Activated CD4-positive, alpha-beta T cell treated with anti-CD3 and anti-CD28 coated beads, Interleukin-2, amount 50 U/mL, for 16 hours (primary cell): ENCODE results near the gene MET.
A peak's percentile ranks its signal among the peaks of the same experiment; 100 is the strongest.
"Not testable (repeated sequence)": the region's sequence is repeated elsewhere in the genome, so short reads cannot be mapped to it uniquely, and the experiment has no call there.

ENCODE experiments used
- DNase-seq: peaks from one replicate; pipeline ENCODE4 v3.0.0-alpha.2; 2020

The MET gene

DNA sequence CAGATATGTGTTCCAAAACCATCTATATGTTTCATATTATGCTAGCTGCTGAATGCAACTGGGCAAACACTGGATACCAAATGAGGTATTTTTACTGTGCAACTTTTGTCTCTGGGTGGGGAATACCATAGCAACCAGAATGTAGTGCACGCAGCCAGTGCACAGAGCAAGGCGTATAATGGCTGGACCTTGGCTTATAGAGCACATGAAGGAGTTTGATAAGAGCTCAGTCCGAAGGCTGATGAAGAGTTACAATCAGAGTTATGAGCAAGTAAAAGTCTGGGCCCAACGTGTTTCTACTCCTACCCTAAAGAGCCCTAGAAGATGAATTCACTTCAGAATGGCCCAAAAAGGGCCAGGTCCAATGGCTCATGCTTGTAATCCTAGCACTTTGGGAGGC, 82.2 kb downstream of the MET start:
- no peak for DNase-seq

DNA sequence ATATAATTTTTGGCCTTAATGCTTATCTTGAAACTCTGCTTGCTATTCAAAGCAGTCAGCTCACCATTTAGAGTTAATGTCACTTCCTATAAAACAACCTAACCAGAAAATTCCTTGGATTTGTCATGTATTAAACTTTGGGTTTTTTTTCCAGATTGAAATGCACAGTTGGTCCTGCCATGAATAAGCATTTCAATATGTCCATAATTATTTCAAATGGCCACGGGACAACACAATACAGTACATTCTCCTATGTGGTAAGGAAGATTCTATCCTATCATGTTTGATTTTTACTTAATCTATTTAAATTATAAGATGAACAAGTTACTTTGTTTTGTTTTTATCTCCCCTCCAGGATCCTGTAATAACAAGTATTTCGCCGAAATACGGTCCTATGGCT, 85.3 kb downstream of the MET start:
- no peak for DNase-seq

DNA sequence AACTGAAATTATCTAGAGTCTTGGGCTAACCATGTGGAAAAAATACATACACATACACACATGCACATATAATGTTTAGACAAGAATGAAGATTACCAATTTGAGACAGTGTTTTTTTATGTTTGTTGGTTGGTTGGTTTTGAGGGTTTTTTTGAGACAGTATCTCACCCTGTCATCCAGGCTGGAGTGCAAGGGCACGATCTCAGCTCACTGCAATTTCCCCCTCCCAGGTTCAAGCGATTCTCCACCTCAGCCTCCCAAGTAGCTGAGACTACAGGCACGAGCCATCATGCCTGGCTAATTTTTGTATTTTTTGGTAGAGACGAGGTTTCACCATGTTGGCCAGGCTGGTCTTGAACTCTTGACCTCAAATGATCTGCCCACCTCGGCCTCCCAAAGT, 87.6 kb downstream of the MET start:
- not testable (repeated sequence) for DNase-seq

DNA sequence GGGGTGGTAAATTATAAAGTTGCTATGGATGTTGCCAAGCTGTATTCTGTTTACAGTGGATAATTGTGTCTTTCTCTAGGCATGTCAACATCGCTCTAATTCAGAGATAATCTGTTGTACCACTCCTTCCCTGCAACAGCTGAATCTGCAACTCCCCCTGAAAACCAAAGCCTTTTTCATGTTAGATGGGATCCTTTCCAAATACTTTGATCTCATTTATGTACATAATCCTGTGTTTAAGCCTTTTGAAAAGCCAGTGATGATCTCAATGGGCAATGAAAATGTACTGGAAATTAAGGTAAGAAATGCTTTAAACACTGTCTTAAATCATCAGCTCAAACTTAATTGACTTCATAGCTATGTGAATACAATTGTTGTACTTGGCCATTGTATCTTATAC, 91.0 kb downstream of the MET start:
- DNase-seq: no peak

DNA sequence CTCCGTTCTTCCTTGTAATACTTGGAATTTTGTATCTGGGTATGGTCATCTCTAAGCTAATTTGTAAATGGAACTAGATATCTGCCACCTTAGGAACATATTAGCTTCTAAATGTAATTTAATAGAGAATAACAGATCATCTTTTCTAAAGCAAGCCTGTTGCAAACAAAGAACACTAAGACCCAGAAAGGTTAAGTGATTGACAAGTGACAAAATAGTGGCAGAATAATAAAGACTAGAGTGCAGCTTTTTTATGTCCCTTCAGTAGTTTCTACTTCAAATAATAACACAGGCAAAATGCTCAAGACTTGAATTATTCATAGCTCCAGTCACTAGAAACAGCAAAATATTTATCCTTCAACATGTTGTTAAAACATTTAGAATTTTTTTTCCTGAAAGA, 91.7 kb downstream of the MET start:
- no peak for DNase-seq

DNA sequence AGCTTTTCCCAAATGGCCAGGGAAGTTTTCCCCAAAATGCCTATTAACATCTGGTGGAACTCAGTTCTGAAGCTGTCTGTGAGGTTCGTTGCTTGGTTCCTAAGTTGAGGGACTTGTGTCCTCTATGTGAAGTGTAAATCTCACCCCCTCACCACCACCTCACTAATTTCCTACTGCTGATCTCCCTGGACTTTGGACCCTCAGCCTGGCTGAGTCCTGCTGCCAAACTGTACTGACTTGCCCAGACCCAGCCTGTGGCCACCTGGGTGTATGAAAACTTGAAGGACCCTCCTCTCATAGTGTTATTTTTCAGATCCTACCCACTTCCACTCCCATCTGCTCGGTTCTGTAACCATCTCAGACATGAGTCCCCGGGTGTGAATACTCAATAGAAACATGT, 94.9 kb downstream of the MET start:
- no peak for DNase-seq

DNA sequence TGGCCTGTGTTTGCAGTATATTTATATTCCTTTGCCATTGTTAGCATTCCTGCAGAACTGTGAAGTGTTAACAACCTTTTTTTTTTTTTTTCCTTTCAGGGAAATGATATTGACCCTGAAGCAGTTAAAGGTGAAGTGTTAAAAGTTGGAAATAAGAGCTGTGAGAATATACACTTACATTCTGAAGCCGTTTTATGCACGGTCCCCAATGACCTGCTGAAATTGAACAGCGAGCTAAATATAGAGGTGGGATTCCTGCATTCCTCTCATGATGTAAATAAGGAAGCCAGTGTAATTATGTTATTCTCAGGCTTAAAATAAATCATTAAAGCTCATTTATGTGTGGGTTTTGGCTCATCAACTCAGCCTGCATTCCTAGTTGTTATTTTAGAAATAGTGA, 97.5 kb downstream of the MET start:
- DNase-seq: no peak

DNA sequence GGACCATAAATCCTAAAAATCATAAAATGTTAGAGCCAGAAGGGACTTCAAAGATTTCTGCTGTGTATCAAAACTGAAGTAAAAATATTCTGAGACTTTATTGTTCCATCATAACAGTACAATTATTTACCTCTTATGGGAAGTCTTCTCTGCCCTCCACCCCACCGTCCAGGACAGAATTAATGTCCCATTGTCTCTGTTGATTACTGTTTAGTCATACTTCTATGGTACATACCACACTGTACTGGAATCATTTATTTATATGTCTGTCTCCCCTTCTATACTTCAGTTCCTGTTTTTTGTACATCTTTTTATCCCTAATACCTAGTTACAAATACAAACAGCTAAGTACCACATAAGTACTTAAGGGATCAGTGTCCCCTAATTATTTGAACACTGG, 98.9 kb downstream of the MET start:
- no peak for DNase-seq

DNA sequence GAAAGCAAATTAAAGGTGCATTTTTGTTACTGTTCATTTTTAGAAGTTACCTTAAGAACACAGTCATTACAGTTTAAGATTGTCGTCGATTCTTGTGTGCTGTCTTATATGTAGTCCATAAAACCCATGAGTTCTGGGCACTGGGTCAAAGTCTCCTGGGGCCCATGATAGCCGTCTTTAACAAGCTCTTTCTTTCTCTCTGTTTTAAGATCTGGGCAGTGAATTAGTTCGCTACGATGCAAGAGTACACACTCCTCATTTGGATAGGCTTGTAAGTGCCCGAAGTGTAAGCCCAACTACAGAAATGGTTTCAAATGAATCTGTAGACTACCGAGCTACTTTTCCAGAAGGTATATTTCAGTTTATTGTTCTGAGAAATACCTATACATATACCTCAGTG, 99.6 kb downstream of the MET start:
- DNase-seq: no peak

DNA sequence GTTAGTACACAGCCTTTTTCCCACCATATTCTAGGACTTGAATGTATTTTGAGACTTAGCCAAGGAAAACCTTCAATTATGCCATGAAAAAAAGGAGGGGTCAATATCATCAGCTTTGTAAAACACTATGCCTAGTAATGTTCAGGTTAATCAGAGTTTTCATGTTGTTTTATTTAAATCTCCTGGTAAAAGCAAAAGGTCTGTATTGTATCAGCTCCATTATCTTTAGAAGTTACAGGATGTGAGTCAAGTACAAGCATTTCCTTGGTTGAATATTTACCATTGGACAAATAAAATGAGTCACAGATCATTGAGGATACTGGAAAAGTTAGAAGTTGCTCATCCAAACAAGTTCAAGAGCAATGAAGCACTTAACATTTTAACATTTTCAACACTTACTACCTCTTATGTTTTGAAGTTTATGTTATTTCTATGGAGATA, 100.4 kb downstream of the MET start:
- DNase-seq: no peak

DNA sequence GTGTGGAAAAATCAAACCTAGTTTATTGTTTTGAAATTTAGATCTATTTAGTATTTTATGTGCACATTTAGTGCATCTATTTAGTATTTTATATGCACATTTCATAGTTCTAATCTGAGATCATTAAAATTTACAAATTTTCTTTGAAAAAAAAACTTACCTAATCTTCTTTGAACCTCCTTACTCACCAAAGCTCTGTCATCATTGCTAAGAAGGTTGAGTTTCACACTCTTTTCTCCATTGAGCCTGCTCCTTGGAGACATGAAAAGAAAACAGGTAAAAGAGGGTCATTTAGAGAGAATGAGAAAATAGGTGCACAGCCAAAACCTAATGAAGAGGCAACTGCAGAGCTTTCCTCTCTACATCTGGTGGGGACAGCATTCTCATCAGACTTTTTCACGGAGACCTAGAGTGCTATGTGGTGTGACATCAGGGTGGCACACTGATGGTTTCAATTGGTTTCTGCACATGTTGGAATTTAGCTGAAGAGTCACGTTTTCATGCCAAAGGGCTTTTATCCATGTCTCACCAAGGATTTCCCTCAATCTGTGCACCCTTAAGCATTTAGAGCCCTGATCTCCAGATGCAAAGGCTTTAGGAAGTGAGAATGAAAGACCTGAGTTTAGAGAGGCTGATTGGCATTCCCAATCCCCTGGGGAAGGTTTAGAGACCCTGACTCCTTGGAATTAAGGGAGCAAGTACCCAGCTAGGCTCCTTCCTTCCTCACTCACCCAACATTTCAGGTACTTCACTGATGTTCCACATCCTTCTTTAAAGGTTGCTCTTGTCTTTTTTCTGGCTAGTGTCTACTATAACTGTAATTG, 101.1 kb downstream of the MET start:
- DNase-seq: no peak

DNA sequence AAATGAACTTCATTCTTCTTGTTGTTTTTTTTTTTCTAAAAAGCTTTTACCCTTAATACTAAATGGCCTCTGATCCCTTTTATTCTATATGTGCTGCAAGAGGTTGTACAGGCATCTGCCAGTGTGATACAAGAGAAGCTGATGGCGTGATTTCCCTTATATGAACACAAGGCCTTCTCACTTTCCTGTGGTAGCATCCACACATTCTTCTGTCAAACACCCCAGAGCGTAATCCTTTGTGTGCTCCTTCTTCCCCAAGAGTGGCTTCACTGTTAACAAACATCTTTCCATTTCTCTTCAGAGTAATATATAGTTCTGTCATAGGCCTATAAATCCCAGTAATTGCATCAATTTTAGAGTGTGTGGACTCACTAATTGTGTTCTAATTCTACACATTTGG, 104.0 kb downstream of the MET start:
- DNase-seq: no peak

DNA sequence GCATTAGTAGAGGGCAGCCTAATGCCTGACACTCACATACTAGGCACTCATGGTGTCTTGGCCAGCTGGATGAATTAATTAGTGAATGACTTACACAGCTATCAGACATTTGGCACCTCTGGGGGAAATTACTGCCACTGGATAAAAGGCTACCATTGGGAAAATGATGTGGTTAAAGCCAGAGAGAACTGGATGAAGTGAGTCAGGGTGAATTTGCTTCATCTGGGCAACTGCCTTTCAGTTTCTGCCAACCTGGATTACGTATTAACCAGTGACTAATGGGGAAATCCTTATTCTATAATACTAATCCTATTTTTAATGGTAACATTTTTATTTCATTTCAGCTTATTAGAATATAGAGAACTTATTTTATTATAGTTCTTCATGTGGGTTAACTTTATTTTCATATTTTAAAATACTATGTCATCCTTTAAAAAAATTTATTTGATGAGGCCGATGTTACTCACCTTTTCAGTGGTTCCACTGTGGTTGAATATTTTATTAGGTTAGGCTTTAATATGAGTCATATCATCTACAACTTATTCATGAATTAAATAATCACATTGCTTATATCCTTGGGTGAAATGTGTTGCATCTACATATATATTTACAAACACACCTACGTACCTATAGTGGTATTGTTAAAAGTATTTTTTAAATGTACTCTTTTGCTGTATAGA, 104.8 kb downstream of the MET start:
- peak; percentile 1 for DNase-seq

DNA sequence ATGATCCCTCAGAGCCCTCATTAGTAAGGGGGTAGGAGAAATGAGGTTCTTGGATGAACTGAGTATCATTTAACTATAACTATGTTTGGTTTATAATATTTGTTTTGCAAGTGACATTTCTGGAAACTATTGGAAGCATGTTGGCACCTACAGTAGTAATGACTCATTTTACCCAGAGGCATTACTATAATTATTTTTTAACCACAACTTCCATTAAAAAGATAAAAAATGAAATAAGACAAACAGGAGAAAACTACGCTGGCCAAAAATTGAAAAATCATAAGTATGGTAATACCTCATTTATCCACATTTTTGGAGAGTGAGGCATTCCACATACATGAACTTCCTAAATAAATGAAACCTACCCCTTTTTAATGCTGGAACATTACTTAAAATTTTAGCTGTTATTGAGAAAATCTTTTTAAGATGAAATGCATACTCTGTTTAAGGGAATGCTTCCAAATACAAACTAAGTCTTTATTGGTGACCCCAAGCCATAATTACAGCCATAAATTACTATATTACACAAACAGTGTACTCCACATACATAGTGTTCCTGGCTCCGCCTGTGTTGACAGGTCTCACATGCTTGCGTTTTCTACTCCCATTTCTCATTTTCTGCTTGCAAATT, 105.8 kb downstream of the MET start:
- no peak for DNase-seq

DNA sequence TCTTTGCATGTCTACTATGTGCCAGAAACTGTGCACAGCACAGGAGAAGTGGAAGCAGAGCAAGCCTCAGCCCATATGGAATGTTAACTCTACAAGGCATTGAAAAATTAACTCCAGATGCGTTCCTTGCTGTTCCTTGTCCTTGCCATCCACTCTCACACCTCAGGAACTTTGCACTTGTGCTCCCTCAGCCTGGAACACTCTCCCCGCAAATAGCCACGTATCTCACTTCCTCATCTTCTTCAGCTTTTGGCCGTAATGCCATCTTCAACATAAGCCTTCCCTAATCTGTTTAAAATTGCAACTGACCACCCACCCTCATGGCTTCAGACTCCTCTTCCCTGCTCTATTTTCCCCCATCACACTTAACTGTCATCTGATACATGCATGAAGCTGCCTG, 107.2 kb downstream of the MET start:
- no peak for DNase-seq

DNA sequence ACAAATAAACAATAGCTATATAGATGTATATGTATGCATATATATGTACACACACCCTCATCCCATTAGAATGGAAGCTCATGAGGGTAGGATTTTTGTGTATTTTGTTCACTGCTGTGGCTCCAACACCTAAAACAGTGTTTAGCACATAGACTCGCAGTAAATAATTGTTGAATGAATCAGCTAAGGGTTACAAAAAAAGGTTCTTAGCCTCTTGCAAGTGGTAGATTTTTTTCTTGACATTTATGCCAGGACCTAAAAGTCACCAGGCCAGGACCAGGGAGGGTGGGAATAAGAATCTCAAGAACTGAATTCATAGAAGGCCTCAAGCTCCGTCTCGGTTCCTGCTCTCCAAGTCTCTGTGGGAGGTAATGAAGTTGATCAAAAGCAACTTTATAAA, 107.9 kb downstream of the MET start:
- DNase-seq: no peak

DNA sequence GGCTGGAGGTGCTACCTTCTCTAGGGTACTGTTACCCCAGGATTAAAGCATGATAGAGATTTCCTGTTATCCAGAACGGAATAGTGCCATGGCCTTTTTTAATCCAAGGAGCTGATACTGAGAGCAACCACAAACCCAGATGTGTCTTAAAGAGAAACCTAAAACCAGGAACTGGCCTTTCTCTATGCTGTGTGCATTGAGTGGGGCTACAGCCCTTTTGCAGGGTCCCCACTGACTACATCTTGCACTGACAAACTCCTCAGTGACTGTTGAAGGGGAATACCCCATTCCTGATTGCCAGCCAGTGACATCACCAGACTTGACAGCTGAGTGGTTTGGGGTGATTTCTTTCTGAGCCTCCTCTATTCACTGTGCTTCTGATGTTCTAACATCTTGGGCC, 108.5 kb downstream of the MET start:
- no peak for DNase-seq

DNA sequence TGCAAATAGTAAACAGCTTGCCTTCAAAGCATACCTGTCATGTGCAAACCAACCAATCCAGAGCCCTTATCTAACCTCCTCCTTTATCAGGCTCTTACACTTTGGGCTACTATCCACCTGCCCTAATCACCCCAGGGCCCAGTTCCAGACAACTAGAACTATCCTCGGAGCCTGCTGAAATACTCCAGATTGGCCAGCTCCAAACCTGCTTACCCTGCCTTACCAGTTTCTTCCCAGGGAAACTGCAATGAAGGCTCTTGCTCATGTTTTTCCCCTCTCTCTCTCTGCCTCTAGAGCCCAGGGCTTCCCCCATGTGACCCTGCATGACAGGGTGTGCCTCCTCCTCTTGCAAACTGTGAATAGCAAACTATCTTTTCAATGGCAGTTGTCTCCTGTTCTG, 109.0 kb downstream of the MET start:
- DNase-seq: no peak

DNA sequence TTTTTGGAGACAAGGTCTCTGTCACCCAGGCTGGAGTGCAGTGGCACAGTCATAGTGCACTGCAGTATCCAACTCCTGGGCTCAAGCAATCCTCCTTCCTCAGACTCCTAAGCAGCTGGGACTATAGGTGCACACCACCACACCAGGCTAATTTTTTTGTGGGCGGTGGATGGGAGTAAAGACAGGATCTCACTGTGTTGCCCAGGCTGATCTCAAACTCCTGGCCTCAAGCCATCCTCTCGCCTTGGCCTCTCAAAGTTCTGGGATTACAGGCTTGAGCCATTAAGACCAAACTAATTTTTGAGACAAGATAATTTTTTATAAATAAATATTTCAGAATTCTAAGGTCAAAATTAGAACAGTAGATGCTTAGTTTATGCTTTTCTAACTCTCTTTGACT, 109.6 kb downstream of the MET start:
- DNase-seq: no peak

DNA sequence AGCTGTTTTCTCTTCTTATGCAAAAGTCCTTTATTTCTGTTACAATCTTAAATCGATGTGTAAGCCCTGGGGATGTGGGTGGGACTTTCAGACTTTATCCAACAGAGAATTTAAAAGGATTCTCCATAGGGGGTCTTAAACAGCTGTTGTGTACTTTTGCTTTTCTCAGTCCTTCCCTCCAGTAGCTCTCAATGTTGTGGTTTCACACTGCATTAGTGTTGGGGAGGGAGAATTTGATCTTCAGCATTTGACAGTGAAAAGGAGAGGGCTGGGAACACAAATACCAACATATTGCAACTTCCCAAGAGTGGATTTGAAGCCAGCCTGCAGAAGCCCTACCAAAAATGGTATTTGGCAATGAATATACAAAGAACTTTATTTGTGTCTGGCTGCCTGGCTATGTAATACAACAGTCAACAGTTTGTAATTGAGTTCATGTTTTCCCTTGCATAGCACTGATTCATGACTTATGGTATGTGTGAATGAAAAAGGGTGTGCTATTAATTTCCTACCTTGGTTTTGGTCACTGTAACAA, 110.2 kb downstream of the MET start:
- no peak for DNase-seq

DNA sequence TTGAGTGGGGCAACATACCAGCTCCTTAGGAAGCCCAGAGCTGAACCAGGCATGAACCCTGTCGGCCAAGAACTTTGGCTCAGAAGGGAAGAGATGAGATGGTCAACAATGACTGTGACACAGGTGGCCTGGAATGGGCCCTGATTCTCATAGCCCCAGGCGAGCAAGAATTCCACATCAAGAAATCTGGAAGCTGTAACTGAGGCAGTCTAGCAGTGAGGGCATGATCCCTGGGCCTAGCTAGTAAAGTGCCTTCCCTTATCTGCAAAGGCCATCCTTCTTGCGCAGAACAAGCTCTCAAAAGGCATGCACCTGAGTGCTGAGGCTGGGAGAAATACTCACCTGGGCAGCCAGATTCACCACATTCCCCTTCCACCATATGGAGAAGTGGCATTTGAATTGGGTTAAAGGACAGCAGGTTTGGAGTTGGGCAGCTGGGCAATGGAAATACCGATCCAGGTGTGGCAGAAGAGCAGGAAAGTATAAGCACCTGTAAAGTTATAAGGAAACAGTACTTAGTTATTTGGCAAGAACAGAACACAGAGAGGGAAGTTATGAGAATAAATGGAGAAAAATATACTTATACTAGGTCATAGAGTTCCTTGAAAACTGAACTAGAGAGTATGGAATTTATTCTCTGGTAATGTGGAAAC, 111.8 kb downstream of the MET start:
- no peak for DNase-seq

DNA sequence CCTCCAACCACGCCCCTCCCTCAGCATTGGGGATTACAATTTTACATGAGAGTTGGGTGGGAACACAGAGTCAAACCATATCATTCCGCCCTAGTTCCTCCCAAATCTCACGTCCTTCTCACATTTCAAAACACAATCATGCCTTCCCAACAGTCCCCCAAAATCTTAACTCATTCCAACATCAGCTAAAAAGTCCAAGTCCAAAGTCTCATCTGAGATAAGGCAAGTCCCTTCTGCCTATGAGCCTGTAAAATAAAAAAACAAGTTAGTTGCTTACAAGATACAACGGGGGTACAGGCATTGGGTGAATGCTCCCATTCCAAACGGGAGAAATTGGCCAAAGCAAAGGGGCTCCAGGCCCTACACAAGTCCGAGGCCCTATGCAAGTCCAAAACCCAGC, 112.7 kb downstream of the MET start:
- DNase-seq: no peak

DNA sequence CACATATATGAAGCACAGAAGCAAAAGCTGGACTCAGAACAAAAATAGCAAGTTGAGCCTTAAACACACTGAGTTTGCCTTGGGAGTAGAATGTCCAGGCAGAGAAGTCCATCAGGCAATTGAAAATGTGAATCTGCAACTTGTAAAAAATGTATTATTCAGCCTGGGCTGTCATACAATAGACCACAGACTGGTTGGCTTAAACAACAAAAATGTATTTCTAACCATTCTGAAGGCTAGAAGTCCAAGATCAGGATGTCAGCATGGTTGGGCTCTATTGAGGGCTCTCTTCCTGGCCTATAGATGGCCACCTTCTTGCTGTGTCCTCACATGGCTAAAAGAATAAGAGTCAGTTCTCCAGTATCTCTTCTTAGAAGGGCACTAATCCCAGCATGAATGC, 113.8 kb downstream of the MET start:
- no peak for DNase-seq
